GM12878 (cell line): ENCODE measurements around the gene TCL1B. TPM values are rescaled to one million over a fixed set of nuclear protein-coding genes. Genes with fewer than 3 reads are reported as not detected.
A peak's percentile ranks its signal among the peaks of the same experiment; 100 is the strongest.

Source experiments
- CTCF ChIP-seq, 3 experiments: IDR thresholded peaks in 2 of 3; conservative IDR thresholded peaks in 1 of 3; 2 replicates each; pipeline ENCODE4 v1.5.1; 2011; ENCODE audit warnings: low read depth in 3 of 3, low read length in 3 of 3, mild to moderate bottlenecking in 3 of 3, control low read depth in 2 of 3, moderate library complexity in 2 of 3, inconsistent platforms in 1 of 3, mixed read lengths in 1 of 3; ENCODE audit not compliant: control insufficient read depth in 2 of 3, insufficient read depth in 1 of 3; ENCODE audit errors: extremely low read depth in 1 of 3
- SMC3 ChIP-seq: IDR thresholded peaks from 2 replicates; pipeline ENCODE4 v1.6.1; 2011; ENCODE audit warnings: low read length, improper control_type of control experiment, borderline replicate concordance
- ZNF592 ChIP-seq: fragments of 450-650 bp; IDR thresholded peaks from 2 replicates; pipeline ENCODE4 v1.6.1; 2017; ENCODE audit warnings: mild to moderate bottlenecking, moderate library complexity
- polyA plus RNA-seq, 11 experiments: library from polyadenylated mRNA; depleted of rRNA in 4 of 11; unstranded in 6 of 11; stranded (reverse) in 5 of 11; fragments of >200 nt; fragmentation: Nextera tagmentation in 4 of 11; fragmentation: Illumina TruSeq in 1 of 11; extraction: Ambion mirVana in 4 of 11; extraction: Trizol in 1 of 11; gene quantifications; 1 replicate in 1 of 11; 2 replicates in 10 of 11; pipeline versions ENCODE4 v1.2.1 to v1.2.3, GENCODE V29; 2011 to 2016; ENCODE audit warnings: inconsistent platforms in 2 of 11, missing spikeins in 2 of 11, low read depth in 1 of 11
- total RNA-seq, 4 experiments: library from RNA; depleted of rRNA in 3 of 4; stranded (reverse); fragments of >200 nt in 3 of 4; fragmentation: Illumina TruSeq in 1 of 4; extraction: Trizol in 1 of 4; gene quantifications; 2 replicates each; pipeline versions ENCODE4 v1.2.1 to v1.2.3, GENCODE V29; 2013 to 2021

TCL1B gene
- total and polyA plus RNA-seq, 10 of the 15 experiments (the other 5 are each of a cell fraction or from before 2014, with no cell fraction given): 0.10 to 0.18 (median 0.13) TPM; not detected in 6

- TF ChIP-seq CTCF (IDR thresholded peaks at IDR 0.05 in 2 of 3, conservative IDR thresholded peaks at IDR 0.05 in 1 of 3; ENCODE audit: control insufficient read depth in 2 of 3, extremely low read depth in 1 of 3, insufficient read depth in 1 of 3, low read depth in 3 of 3, low read length in 3 of 3) (peak; percentile 31 to 45 (median 44); a peak in 5 of 6 replicates), SMC3 (peak; percentile 44; the same call in 1 of the 2 replicates), ZNF592 (no peak)
- TF ChIP-seq, all 136 proteins: peak for 4
Observed at GRCh38 chr14:95679998-95680735, 6.1 kb upstream of the TCL1B start (continued).
